ENCODE results near the gene FSD2. TPM values are rescaled to one million over a fixed set of nuclear protein-coding genes. Genes with fewer than 3 reads are reported as not detected.

The FSD2 gene
- total and polyA plus RNA-seq, 10 of the 15 experiments (the other 5 are each of a cell fraction or from before 2014, with no cell fraction given) = under 0.01 to 0.39 (median 0.07) TPM; not detected in 3

- TF ChIP-seq NBN (IDR thresholded peaks at IDR 0.05) = peak; percentile 69
- TF ChIP-seq HDGF (IDR thresholded peaks at IDR 0.05) = no peak
- TF ChIP-seq FOXM1 (IDR thresholded peaks at IDR 0.05; ENCODE audit: low read depth, low read length) = peak; percentile 67; the same call in 1 of the 2 replicates
These were observed at the start of gene FSD2 (continued) for GRCh38 chr15:82805994-82806406.

- in situ Hi-C loops (cut with MboI) = no loop called here
- SMC1A ChIA-PET (ENCODE audit: uncharacterized antibody, unreplicated experiment) = no interaction called here
- H4K20me1 ChIP-seq (ENCODE audit: control insufficient read depth, insufficient read depth) = no peaks in the 10 kb centered on the region
- no peaks in the 10 kb centered on the region for H3K27me3 ChIP-seq (replicated peaks in 1 of 2; ENCODE audit: control insufficient read depth in 2 of 2, insufficient read depth in 2 of 2, low read length in 1 of 2)
- no peaks in the 10 kb centered on the region for H3K9me3 ChIP-seq (replicated peaks; ENCODE audit: control insufficient read depth, insufficient read depth, low read length)
- H2AFZ ChIP-seq (ENCODE audit: control insufficient read depth, low read depth, low read length) = no peak overlapping the region
- RAD21 ChIA-PET (ENCODE audit: unreplicated experiment) = no interaction called here
- BruUV-seq (replicated peaks) = no TSS peak
- H3K4me1 ChIP-seq (ENCODE audit: control insufficient read depth, insufficient read depth, low read length) = no peaks in the 10 kb centered on the region
- no peak overlapping the region for H3K4me2 ChIP-seq (ENCODE audit: control insufficient read depth, insufficient read depth)
- DNase-seq (ENCODE audit: low read depth, low spot score) = no peak
- no peaks in the 10 kb centered on the region for H3K36me3 ChIP-seq (ENCODE audit: control insufficient read depth in 2 of 2, insufficient read depth in 2 of 2, low read length in 1 of 2)
- no peak for ATAC-seq
- 79% methylated on average over 20 of the region's 21 CpGs for WGBS (ENCODE audit: insufficient coverage, insufficient replicate concordance, low lambda C conversion rate, missing lambda C conversion rate)
- intact Hi-C loops (cut with micrococcal nuclease; ENCODE audit: unreplicated experiment) = no loop called here
- no peak overlapping the region for H3K4me3 ChIP-seq
- no peaks in the 10 kb centered on the region for H3K79me2 ChIP-seq (ENCODE audit: control insufficient read depth, insufficient read depth, low read length)
- H3K27ac ChIP-seq (ENCODE audit: control insufficient read depth, insufficient read depth) = no peak overlapping the region
- POLR2A ChIA-PET = no interaction called here
- CTCF ChIA-PET = no interaction called here
- no peak for FAIRE-seq
- no peak overlapping the region for H3K9ac ChIP-seq (ENCODE audit: control insufficient read depth, insufficient read depth, low read length)
- TF ChIP-seq NKRF (conservative IDR thresholded peaks at IDR 0.05) (no peak), HDAC2 (IDR thresholded peaks at IDR 0.05) (no peak), WRNIP1 (IDR thresholded peaks at IDR 0.05; ENCODE audit: borderline replicate concordance, low read depth, low read length) (no peak), RELA (IDR thresholded peaks at IDR 0.05; ENCODE audit: borderline replicate concordance, partially characterized antibody) (no peak), ZBTB11 (CRISPR knock-in tag; IDR thresholded peaks at IDR 0.05) (no peak), SMARCA5 (IDR thresholded peaks at IDR 0.05) (no peak), SKIL (IDR thresholded peaks at IDR 0.05; ENCODE audit: low read depth, poor library complexity, severe bottlenecking) (no peak), POLR2AphosphoS2 (IDR thresholded peaks at IDR 0.05; ENCODE audit: low read depth, low read length) (no peak), EP300 (IDR thresholded peaks at IDR 0.05; ENCODE audit: borderline replicate concordance in 1 of 2, control insufficient read depth in 1 of 2, low read depth in 2 of 2, low read length in 2 of 2) (no peak), E2F4 (IDR thresholded peaks at IDR 0.05; ENCODE audit: low read depth, low read length) (no peak), SPI1 (IDR thresholded peaks at IDR 0.05; ENCODE audit: borderline replicate concordance, insufficient read depth, low read depth, low read length) (no peak)
These were observed 48.7 kb upstream of the FSD2 start for GRCh38 chr15:82854554-82854953.

Data from GM12878 (cell line).